GM12878 (cell line): ENCODE data around the gene MED13L. TPM values are rescaled to one million over a fixed set of nuclear protein-coding genes. Genes with fewer than 3 reads are reported as not detected.

Experiments used
- ATAC-seq: fragments of 200-7000 bp; cut with Tn5 transposase; 3 replicates; pipeline ENCODE4 v1.9.1; 2020; ENCODE audit warnings: mild to moderate bottlenecking, moderate library complexity
- BruUV-seq: library from RNA; stranded (reverse); fragments of 400-500 nt; replicated peaks from 2 replicates; lab custom pipeline; 2021; lab: Mats Ljungman, UMichigan
- CTCF ChIA-PET: fragments of 300-600 bp; sonication (Branson Sonifier 250); formaldehyde crosslinking; extraction: SDS; loops from one replicate; lab custom pipeline; 2021; ENCODE audit warnings: inconsistent platforms; lab: Yijun Ruan, JAX
- POLR2A ChIA-PET: fragments of 350-600 bp; formaldehyde crosslinking; extraction: SDS; loops from one replicate; lab custom pipeline; 2021; ENCODE audit warnings: inconsistent platforms; lab: Charles Lee
- RAD21 ChIA-PET: fragments of 300-600 bp; sonication (Branson Sonifier 250); formaldehyde crosslinking; loops from one replicate; lab custom pipeline; 2023; ENCODE audit warnings: antibody characterized with exemption; ENCODE audit not compliant: unreplicated experiment; lab: Charles Lee
- SMC1A ChIA-PET: fragments of 300-600 bp; sonication (Branson Sonifier 250); formaldehyde crosslinking; loops from one replicate; lab custom pipeline; 2023; ENCODE audit not compliant: unreplicated experiment, uncharacterized antibody; lab: Charles Lee
- DNase-seq: peaks from one replicate; pipeline ENCODE4 v3.0.0-alpha.2; 2011; ENCODE audit warnings: low read depth, low spot score
- FAIRE-seq: peaks from 3 replicates; lab custom pipeline; 2011; peaks lifted over from hg19 to GRCh38; lab: Jason Lieb, UNC
- H2AFZ ChIP-seq: 2 replicates; pipeline ENCODE4 v1.6.0; 2011; ENCODE audit warnings: low read depth, low read length, control low read depth; ENCODE audit not compliant: control insufficient read depth
- H3K27ac ChIP-seq: 2 replicates; pipeline ENCODE4 v1.5.1; 2011; ENCODE audit warnings: control low read depth; ENCODE audit not compliant: control insufficient read depth, insufficient read depth
- H3K27me3 ChIP-seq, 2 experiments: replicated peaks in 1 of 2; 2 replicates each; pipeline versions ENCODE4 v1.6.0 to v1.6.1; 2011; ENCODE audit warnings: low read length in 1 of 2; ENCODE audit not compliant: control insufficient read depth in 2 of 2, insufficient read depth in 2 of 2
- H3K36me3 ChIP-seq, 2 experiments: 2 replicates each; pipeline ENCODE4 v1.5.1; 2011; ENCODE audit warnings: low read length in 1 of 2; ENCODE audit not compliant: control insufficient read depth in 2 of 2, insufficient read depth in 2 of 2
- H3K4me1 ChIP-seq: 2 replicates; pipeline ENCODE4 v1.6.1; 2011; ENCODE audit warnings: mild to moderate bottlenecking, low read length, moderate library complexity, mixed read lengths; ENCODE audit not compliant: control insufficient read depth, insufficient read depth
- H3K4me2 ChIP-seq: 2 replicates; pipeline ENCODE4 v1.6.0; 2011; ENCODE audit warnings: control low read depth; ENCODE audit not compliant: control insufficient read depth, insufficient read depth
- H3K4me3 ChIP-seq: fragments of 200-600 bp; sonication (generic); 2 replicates; pipeline ENCODE4 v1.5.1; 2016
- H3K79me2 ChIP-seq: 2 replicates; pipeline ENCODE4 v1.6.0; 2011; ENCODE audit warnings: low read length; ENCODE audit not compliant: control insufficient read depth, insufficient read depth
- H3K9ac ChIP-seq: 2 replicates; pipeline ENCODE4 v1.8.0; 2011; ENCODE audit warnings: low read length, control low read depth, mixed read lengths; ENCODE audit not compliant: control insufficient read depth, insufficient read depth
- H3K9me3 ChIP-seq: replicated peaks from 3 replicates; pipeline ENCODE4 v1.5.1; 2011; ENCODE audit warnings: mild to moderate bottlenecking, low read length; ENCODE audit not compliant: control insufficient read depth, insufficient read depth
- H4K20me1 ChIP-seq: 2 replicates; pipeline ENCODE4 v1.6.0; 2011; ENCODE audit not compliant: control insufficient read depth, insufficient read depth
- E2F8 ChIP-seq: fragments of 450-650 bp; IDR thresholded peaks from 2 replicates; pipeline ENCODE4 v1.6.1; 2018; ENCODE audit warnings: mild to moderate bottlenecking, low read depth, moderate library complexity; ENCODE audit not compliant: partially characterized antibody
- NKRF ChIP-seq: fragments of 450-650 bp; conservative IDR thresholded peaks from 2 replicates; pipeline ENCODE4 v1.6.1; 2017; ENCODE audit warnings: mild to moderate bottlenecking, moderate library complexity
- NR2C2 ChIP-seq: IDR thresholded peaks from 2 replicates; pipeline ENCODE4 v1.6.1; 2011; ENCODE audit warnings: borderline replicate concordance, low read depth; ENCODE audit not compliant: control insufficient read depth, insufficient read length
- SIN3A ChIP-seq: IDR thresholded peaks from 2 replicates; pipeline ENCODE4 v1.6.1; 2012; ENCODE audit warnings: low read depth, low read length, improper control_type of control experiment
- SIX5 ChIP-seq: IDR thresholded peaks from 2 replicates; pipeline ENCODE4 v1.6.1; 2011; ENCODE audit warnings: mild to moderate bottlenecking, low read depth, low read length, moderate library complexity; ENCODE audit not compliant: severe bottlenecking
- SUPT20H ChIP-seq: IDR thresholded peaks from 2 replicates; pipeline ENCODE4 v1.6.1; 2011; ENCODE audit warnings: low read depth, mild to moderate bottlenecking, low read length, moderate library complexity, borderline replicate concordance; ENCODE audit not compliant: control insufficient read depth
- USF1 ChIP-seq: IDR thresholded peaks from 2 replicates; pipeline ENCODE4 v1.6.1; 2011; ENCODE audit warnings: borderline replicate concordance, low read depth, mild to moderate bottlenecking, moderate library complexity, mixed read lengths, low read length; ENCODE audit not compliant: insufficient read depth; ENCODE audit errors: extremely low read length
- ZNF217 ChIP-seq: fragments of 450-650 bp; IDR thresholded peaks from 2 replicates; pipeline ENCODE4 v1.6.1; 2017; ENCODE audit warnings: antibody characterized with exemption, mild to moderate bottlenecking
- ZSCAN29 ChIP-seq: fragments of 450-650 bp; IDR thresholded peaks from 2 replicates; pipeline ENCODE4 v1.6.1; 2017; ENCODE audit warnings: mild to moderate bottlenecking, moderate library complexity
- WGBS: methylation state at CpG from one replicate; pipeline ENCODE4 v1.1.6; 2016; ENCODE audit warnings: low lambda C conversion rate; ENCODE audit not compliant: insufficient replicate concordance, insufficient coverage; ENCODE audit errors: missing lambda C conversion rate; 5-methylcytosine and 5-hydroxymethylcytosine counted together
- in situ Hi-C: fragments of 300-500 bp; cut with MboI; formaldehyde crosslinking; loops from 9 replicates; pipeline ENCODE4 v1.14.3; 2018; ENCODE audit warnings: mixed read lengths
- intact Hi-C: fragments of 100-400 bp; cut with micrococcal nuclease; formaldehyde crosslinking; loops from one replicate; pipeline ENCODE4 v1.14.2; 2022; ENCODE audit not compliant: unreplicated experiment
- polyA plus RNA-seq, 11 experiments: library from polyadenylated mRNA; depleted of rRNA in 4 of 11; unstranded in 6 of 11; stranded (reverse) in 5 of 11; fragments of >200 nt; fragmentation: Nextera tagmentation in 4 of 11; fragmentation: Illumina TruSeq in 1 of 11; extraction: Ambion mirVana in 4 of 11; extraction: Trizol in 1 of 11; gene quantifications; 1 replicate in 1 of 11; 2 replicates in 10 of 11; pipeline versions ENCODE4 v1.2.1 to v1.2.3, GENCODE V29; 2011 to 2016; ENCODE audit warnings: inconsistent platforms in 2 of 11, missing spikeins in 2 of 11, low read depth in 1 of 11
- total RNA-seq, 4 experiments: library from RNA; depleted of rRNA in 3 of 4; stranded (reverse); fragments of >200 nt in 3 of 4; fragmentation: Illumina TruSeq in 1 of 4; extraction: Trizol in 1 of 4; gene quantifications; 2 replicates each; pipeline versions ENCODE4 v1.2.1 to v1.2.3, GENCODE V29; 2013 to 2021
- TF ChIP-seq, protein P1 (sequence below): IDR thresholded peaks from 2 replicates; pipeline ENCODE4 v1.6.1; 2011; ENCODE audit warnings: mild to moderate bottlenecking, low read depth, low read length, moderate library complexity; ENCODE audit not compliant: insufficient replicate concordance

The MED13L gene
- total and polyA plus RNA-seq, 10 of the 15 experiments (the other 5 are each of a cell fraction or from before 2014, with no cell fraction given), result 3.7 to 30.1 (median 9.1) TPM

DNA sequence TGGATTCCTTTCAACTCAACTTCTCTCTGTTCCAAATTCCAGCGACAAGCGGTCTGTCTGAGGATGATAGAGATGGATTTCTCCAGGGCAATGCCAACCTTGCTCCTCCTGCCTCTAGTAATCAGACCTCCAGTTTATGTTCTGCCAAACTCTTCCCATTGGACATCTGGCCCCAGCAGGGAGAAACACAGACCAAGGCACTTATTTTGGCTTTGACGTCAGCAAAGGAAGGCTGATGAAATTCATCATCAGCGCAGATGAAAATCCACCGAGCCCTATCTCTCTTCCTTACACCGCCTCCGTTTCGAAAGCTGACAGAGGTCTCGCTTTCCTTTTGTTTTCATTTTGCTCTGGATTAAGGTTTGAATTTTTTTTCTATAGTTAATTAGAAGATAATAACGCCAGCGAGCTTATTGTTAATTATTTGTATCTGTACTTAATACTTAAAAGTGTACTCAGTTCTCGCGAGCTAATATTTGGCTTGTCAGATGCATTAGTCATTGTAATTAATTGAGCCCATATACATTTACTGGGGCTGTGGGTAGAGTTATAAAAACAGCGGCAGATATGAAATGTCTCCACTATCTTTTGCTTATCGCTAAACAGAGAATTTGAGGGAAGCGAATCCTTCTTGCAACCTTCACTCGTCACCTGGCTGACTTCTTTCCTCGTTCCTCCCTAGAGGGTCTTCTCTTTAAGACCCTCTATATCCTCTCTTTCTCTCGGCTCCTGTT is 35.9 kb upstream of the MED13L start (continued):
- TF ChIP-seq E2F8 (no peak), ZNF217 (no peak), NR2C2 (no peak), USF1 (no peak)
- TF ChIP-seq, protein P1, sequence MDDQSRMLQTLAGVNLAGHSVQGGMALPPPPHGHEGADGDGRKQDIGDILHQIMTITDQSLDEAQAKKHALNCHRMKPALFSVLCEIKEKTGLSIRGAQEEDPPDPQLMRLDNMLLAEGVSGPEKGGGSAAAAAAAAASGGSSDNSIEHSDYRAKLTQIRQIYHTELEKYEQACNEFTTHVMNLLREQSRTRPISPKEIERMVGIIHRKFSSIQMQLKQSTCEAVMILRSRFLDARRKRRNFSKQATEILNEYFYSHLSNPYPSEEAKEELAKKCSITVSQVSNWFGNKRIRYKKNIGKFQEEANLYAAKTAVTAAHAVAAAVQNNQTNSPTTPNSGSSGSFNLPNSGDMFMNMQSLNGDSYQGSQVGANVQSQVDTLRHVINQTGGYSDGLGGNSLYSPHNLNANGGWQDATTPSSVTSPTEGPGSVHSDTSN, result no peak

- H3K79me2 ChIP-seq, result no peaks in the 10 kb centered on the region
- peaks cover 0 to 5% of the 10 kb centered on the region in 2 experiments; a peak in 2 of 4 replicates for H3K27me3 ChIP-seq
- no peak for DNase-seq
- H3K4me2 ChIP-seq, result no peak overlapping the region
- no peak overlapping the region for H3K4me3 ChIP-seq
- POLR2A ChIA-PET, result no interaction called here
- H3K9me3 ChIP-seq, result peaks cover 6% of the 10 kb centered on the region; the same call in 2 of the 3 replicates
- no TSS peak for BruUV-seq
- intact Hi-C loops, result no loop called here
- no peak for ATAC-seq
- no peaks in the 10 kb centered on the region for H3K4me1 ChIP-seq
- H3K36me3 ChIP-seq, result no peaks in the 10 kb centered on the region
- SMC1A ChIA-PET, result no interaction called here
- RAD21 ChIA-PET, result no interaction called here
- in situ Hi-C loops, result no loop called here
- CTCF ChIA-PET, result no interaction called here
- FAIRE-seq, result no peak
- WGBS, result 40% methylated on average over 3 of the region's 3 CpGs
- H3K27ac ChIP-seq, result no peak overlapping the region
- H4K20me1 ChIP-seq, result no peaks in the 10 kb centered on the region
- no peak overlapping the region for H3K9ac ChIP-seq
- no peak overlapping the region for H2AFZ ChIP-seq
- TF ChIP-seq SIN3A (no peak), ZSCAN29 (no peak), NKRF (no peak), SUPT20H (no peak), SIX5 (no peak)
Observed at GRCh38 chr12:116310082-116310481, 32.6 kb upstream of the MED13L start.
